Tracheal epithelial cell (primary cell): ENCODE measurements around the gene OTOGL. TPM values are rescaled to one million over a fixed set of nuclear protein-coding genes. Genes with fewer than 3 reads are reported as not detected.

Source experiments
- total RNA-seq: library from RNA; depleted of rRNA; stranded (reverse); fragments of >200 nt; gene quantifications from 2 replicates; pipeline ENCODE4 v1.2.1, GENCODE V29; 2014

OTOGL gene
- total RNA-seq: not detected in 2 replicates

GRCh38 chr12:80099259-80099658 lies at the start of gene OTOGL:
Gene OTOGL (plus strand): TSS chr12:80099537. CDS start chr12:80209432, 109,895 bp downstream.

Other genes with a start within 250 kb of the OTOGL start
- gene PPP1R12A, start 164.4 kb upstream of the OTOGL start, total RNA-seq: 39.6 and 80.5 TPM in 2 replicates